Cardiac muscle cell (in vitro differentiated cells and primary cell): ENCODE data around the gene COG5. TPM values are rescaled to one million over a fixed set of nuclear protein-coding genes. Genes with fewer than 3 reads are reported as not detected.
"Not testable (repeated sequence)": the region's sequence is repeated elsewhere in the genome, so short reads cannot be mapped to it uniquely, and the experiment has no call there.

Experiments
- DNase-seq, 2 donors: peaks; one replicate each; pipeline versions ENCODE4 v3.0.0 to v3.0.0-alpha.2; 2010 to 2017; ENCODE audit warnings: low read depth in 1 of 2, low spot score in 1 of 2
- H3K27ac ChIP-seq: fragments of 200-600 bp; sonication (generic); 2 replicates; pipeline ENCODE4 v1.5.1; 2016
- H3K27me3 ChIP-seq: fragments of 200-600 bp; sonication (generic); 2 replicates; pipeline ENCODE4 v1.6.0; 2016; ENCODE audit warnings: control low read depth
- H3K36me3 ChIP-seq: fragments of 200-600 bp; sonication (generic); 2 replicates; pipeline ENCODE4 v1.5.1; 2016; ENCODE audit warnings: control low read depth
- H3K4me1 ChIP-seq: fragments of 200-600 bp; sonication (generic); 2 replicates; pipeline ENCODE4 v1.8.1; 2017; ENCODE audit warnings: low read depth, mild to moderate bottlenecking, mixed run types
- H3K4me3 ChIP-seq: fragments of 200-600 bp; sonication (generic); 2 replicates; pipeline ENCODE4 v1.5.1; 2016; ENCODE audit warnings: mild to moderate bottlenecking
- H3K9me3 ChIP-seq: fragments of 200-600 bp; sonication (generic); 2 replicates; pipeline ENCODE4 v1.5.1; 2017; ENCODE audit warnings: low read depth, mild to moderate bottlenecking, control low read depth
- polyA plus RNA-seq: library from polyadenylated mRNA; unstranded; fragments of >200 nt; fragmentation: Nextera tagmentation; extraction: Ambion mirVana; gene quantifications from 2 replicates; pipeline ENCODE4 v1.2.1, GENCODE V29; 2016
- total RNA-seq: library from RNA; depleted of rRNA; stranded (reverse); fragments of >200 nt; gene quantifications from 2 replicates; pipeline ENCODE4 v1.2.3, GENCODE V29; 2016
- TF ChIP-seq, protein P1 (sequence below): IDR thresholded peaks from 2 replicates; pipeline ENCODE4 v1.5.1; 2012; ENCODE audit warnings: low read depth, mild to moderate bottlenecking, low read length

Gene COG5
- total and polyA plus RNA-seq, 2 experiments from 2014 or later = 20.4 to 63.1 TPM

DNA sequence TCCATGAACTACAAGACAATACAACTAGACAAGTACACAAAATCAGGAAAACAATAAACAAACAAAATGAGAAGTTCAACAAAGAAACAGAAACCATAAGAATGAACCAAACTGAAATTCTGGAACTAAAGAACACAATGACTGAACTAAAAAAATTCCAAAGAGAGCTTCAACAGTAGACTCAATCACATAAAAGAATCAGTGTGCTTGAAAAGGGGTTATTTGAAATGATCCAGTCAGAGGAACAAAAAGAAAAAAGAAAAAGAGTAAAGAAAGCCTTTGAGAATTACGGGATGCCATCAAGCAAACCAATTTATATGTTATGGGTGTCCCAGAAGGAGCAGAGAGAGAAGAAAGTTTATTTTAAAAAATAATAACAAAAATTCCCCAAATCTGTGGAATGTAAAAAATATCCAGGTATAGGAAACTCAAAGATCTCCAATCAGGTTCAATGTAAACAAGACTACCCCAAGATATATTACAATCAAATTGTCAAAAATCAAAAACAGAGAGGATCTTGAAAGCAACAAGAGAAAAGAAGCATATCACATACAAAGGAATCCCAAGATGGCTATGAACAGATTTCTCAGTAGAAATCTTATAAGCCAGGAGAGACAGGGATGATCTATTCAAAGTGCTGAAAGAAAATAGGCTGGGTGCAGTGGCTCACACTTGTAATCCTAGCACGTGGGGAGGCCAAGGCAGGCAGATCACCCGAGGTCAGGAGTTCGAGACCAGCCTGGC lies 18.7 kb downstream of the COG5 start:
- DNase-seq = no peak
- H3K36me3 ChIP-seq = no peaks in the 10 kb centered on the region
- TF ChIP-seq, protein P1, sequence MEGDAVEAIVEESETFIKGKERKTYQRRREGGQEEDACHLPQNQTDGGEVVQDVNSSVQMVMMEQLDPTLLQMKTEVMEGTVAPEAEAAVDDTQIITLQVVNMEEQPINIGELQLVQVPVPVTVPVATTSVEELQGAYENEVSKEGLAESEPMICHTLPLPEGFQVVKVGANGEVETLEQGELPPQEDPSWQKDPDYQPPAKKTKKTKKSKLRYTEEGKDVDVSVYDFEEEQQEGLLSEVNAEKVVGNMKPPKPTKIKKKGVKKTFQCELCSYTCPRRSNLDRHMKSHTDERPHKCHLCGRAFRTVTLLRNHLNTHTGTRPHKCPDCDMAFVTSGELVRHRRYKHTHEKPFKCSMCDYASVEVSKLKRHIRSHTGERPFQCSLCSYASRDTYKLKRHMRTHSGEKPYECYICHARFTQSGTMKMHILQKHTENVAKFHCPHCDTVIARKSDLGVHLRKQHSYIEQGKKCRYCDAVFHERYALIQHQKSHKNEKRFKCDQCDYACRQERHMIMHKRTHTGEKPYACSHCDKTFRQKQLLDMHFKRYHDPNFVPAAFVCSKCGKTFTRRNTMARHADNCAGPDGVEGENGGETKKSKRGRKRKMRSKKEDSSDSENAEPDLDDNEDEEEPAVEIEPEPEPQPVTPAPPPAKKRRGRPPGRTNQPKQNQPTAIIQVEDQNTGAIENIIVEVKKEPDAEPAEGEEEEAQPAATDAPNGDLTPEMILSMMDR = no peak

DNA sequence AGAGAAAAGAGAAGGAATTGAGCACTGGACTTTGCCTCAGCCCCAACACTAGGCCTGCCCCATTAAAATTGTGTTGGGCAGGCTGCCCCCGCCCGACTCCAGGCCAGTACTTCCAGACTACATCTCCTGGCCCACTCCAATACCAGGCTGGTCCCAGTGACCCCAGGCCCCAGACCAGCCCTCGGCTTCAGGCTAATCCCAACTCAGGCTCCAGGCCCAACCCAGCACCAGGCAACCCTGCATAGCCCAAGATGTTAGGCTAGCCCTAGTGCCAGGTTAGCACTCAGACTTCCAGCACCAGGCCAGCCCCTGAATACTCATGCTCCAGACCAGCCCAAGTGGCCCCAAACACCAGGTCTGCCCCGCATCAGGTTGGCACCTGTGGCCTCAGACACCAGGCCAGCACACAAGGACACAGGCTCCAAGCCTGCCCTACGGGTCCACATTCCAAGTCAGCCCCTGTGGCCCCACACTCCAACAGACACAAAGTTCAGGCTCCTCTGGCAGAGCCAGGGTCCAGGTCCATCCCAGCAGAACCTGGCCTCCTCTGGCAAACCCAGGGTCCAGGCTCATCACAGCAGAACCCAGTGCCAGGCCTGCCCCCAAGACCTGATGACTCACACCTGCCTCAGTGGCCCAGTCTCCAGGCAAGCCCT lies 20.3 kb downstream of the COG5 start:
- H3K4me3 ChIP-seq = no peak overlapping the region
- TF ChIP-seq, protein P1 = no peak
- no peak for DNase-seq
- H3K36me3 ChIP-seq = no peaks in the 10 kb centered on the region
- no peaks in the 10 kb centered on the region for H3K4me1 ChIP-seq
- H3K9me3 ChIP-seq = no peaks in the 10 kb centered on the region
- H3K27ac ChIP-seq = no peak overlapping the region
- no peaks in the 10 kb centered on the region for H3K27me3 ChIP-seq

More for the DNA sequence above, 18.7 kb downstream of the COG5 start:
- H3K4me1 ChIP-seq = no peaks in the 10 kb centered on the region
- H3K27me3 ChIP-seq = no peaks in the 10 kb centered on the region
- no peak overlapping the region for H3K4me3 ChIP-seq
- H3K9me3 ChIP-seq = no peaks in the 10 kb centered on the region
- H3K27ac ChIP-seq = no peak overlapping the region

DNA sequence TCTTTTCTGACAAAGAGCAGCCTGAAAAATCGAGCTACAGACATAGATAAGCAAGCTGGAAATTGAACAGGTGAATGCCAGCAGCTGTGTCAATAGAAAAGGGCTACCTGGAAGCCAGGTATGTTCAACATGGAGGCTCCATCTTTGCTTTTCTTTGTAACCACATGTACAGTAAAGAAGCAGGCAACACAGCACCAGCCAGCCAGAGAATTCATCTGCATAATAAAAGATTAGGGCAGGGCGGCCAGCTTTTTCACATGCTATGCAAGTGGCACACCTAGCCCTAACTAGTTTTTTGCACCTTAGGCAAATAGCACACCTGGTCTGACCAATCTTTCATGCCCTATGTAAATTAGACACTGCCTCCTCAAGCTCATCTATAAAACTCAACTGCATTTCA lies 25.7 kb downstream of the COG5 start:
- no peak for DNase-seq
- TF ChIP-seq, protein P1 = no peak
- H3K4me3 ChIP-seq = no peak overlapping the region
- H3K27ac ChIP-seq = no peak overlapping the region
- H3K9me3 ChIP-seq = no peaks in the 10 kb centered on the region
- H3K36me3 ChIP-seq = no peaks in the 10 kb centered on the region
- no peaks in the 10 kb centered on the region for H3K27me3 ChIP-seq
- no peaks in the 10 kb centered on the region for H3K4me1 ChIP-seq

DNA sequence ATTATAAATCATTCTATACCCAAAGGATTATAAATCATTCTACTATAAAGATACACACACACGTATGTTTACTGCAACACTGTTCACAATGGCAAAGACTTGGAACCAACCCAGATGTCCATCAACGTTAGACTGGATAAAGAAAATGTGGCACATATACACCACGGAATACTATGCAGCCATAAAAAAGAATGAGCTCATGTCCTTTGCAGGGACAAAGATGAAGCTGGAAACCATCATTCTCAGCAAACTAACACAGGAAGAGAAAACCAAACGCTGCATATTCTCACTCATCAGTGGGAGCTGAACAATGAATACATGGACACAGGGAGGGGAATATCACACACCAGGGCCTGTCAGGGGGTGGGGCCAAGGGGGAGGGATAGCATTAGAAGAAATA lies 26.5 kb downstream of the COG5 start:
- not testable (repeated sequence) for H3K27me3 ChIP-seq, H3K9me3 ChIP-seq, DNase-seq, H3K4me1 ChIP-seq, H3K27ac ChIP-seq, H3K4me3 ChIP-seq, H3K36me3 ChIP-seq

DNA sequence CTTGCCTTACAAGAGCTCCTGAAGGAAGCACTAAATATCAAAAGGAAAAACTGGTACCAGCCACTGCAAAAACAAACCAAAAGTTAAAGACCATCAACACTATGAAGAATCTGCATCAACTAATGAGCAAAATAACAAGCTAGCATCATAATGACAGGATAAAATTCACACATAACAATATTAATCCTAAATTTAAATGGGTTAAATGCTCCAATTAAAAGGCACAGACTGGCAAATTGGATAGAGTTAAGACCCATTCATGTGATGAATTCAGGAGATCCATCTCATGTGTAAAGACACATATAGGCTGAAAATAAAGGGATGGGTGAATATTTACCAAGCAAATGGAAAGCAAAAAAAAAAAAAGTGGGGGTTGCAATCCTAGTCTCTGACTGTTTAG lies 29.6 kb downstream of the COG5 start:
- TF ChIP-seq, protein P1 = no peak
- H3K36me3 ChIP-seq = no peaks in the 10 kb centered on the region
- no peak overlapping the region for H3K4me3 ChIP-seq
- H3K27ac ChIP-seq = no peak overlapping the region
- no peaks in the 10 kb centered on the region for H3K9me3 ChIP-seq
- no peak for DNase-seq
- no peaks in the 10 kb centered on the region for H3K4me1 ChIP-seq
- no peaks in the 10 kb centered on the region for H3K27me3 ChIP-seq

DNA sequence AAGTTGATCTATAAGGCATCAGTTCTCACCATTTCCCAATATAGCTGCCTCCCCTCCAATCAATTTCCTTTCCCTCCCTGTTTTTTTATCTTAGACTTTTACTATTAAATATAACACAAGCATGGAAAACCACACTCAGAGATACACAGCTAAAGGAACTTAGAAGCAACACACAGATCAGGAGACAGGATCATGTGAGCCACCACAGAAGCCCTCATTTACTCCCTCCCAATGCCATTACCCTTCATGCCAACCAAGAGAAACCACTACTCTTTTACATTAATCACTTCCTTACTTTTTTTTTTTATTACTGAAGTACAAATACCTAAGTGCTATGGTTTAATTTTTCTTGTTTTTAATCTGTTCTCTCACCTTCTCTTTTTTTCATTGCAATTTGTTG lies 33.0 kb downstream of the COG5 start:
- Histone ChIP-seq H3K4me1 (no peaks in the 10 kb centered on the region), H3K36me3 (peaks cover 4% of the 10 kb centered on the region), H3K27me3 (no peaks in the 10 kb centered on the region), H3K27ac (no peak overlapping the region), H3K4me3 (no peak overlapping the region), H3K9me3 (no peaks in the 10 kb centered on the region)
- no peak for DNase-seq
- TF ChIP-seq, protein P1 = no peak
